ENCODE measurements around the gene NUCB2. TPM values are rescaled to one million over a fixed set of nuclear protein-coding genes. Genes with fewer than 3 reads are reported as not detected.
A peak's percentile ranks its signal among the peaks of the same experiment; 100 is the strongest.

Gene NUCB2
- polyA plus RNA-seq, 1 donor, result 40.4 TPM

DNA sequence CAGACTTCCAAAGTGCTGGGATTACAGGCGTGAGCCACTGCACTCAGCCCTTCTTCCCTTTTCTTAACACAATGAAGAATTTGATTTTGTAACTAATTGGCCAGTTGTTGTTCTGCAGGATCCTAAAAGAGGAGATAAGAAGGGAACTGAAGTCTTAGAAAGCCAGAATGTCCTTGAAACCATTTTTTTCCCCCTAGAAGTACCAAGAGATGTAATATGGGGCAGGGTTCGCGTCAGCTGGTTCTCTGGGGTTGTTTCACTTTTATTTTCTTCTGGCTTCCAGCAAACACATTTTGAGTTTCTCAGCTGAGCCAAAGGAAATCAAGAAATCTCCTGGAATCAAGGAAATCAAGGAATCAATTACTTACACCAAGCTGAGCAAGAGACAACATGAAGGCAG is 7.6 kb upstream of the NUCB2 start:
- no peak for DNase-seq

DNA sequence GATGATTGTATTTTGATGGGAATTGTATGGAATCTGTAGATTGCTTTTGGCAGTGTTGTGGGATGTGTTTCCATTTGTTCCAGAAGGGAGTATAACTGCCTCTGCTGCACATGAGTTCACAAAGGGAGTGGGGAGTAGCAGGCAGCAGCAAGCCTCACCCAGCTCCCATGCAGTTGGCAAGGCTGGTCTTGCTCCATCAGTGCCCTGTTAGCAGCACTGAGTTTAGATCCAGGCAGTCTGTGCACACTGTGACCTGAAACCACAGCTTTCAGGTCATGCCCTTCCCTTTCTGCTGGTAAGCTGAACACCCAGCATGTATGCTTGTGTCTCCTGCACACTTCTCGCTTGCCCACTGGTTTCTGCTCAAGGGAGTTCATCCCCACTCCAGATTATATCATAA is 3.7 kb upstream of the NUCB2 start:
- no peak for DNase-seq

DNA sequence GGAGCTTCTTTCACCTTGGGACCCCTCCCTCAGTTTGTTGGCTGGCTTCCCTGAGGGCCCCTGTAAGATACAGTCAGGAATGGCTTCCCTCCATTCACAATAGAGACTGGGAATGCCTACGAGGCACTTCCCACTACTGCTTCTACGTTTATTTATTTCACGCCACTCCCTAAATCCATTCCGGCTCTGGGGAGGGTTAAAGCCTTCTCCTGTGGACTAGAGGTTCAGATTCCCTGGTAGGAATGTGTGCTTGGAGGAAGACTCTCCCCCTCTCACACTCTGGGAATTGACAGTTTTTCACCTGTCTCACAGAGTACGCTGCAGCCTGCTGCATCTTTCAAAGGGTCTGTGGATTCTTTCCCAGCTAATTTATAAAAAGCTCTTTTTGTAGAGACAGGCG is 3.3 kb upstream of the NUCB2 start:
- DNase-seq, result no peak

DNA sequence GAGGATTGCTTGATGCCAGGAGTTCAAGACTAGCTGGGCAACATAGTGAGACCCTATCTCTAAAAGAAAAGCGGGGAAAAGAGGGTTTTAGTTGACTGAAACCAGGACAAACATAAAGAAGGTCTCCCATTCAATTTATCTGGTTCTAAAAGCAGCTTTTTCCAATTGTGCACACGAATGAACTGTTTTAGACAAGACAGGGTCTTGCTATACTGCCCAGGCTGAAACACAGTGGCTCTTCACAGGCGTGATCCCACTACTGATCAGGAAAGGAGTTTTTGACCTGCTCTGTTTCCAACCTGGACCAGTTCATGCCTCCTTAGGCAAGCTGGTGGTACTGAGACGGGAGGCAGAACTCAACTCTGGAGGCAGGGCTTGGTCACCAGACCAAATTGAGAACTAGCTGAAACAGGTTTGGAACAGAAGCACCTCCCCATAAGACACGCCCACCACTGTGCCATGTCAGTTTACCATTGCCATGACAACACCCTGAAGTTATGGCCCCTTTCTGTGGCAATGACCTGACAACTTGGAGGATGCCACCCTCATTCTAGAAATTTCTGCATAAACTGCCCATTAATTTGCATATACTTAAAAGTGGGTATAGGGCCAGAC is 2.8 kb upstream of the NUCB2 start:
- DNase-seq, result no peak

DNA sequence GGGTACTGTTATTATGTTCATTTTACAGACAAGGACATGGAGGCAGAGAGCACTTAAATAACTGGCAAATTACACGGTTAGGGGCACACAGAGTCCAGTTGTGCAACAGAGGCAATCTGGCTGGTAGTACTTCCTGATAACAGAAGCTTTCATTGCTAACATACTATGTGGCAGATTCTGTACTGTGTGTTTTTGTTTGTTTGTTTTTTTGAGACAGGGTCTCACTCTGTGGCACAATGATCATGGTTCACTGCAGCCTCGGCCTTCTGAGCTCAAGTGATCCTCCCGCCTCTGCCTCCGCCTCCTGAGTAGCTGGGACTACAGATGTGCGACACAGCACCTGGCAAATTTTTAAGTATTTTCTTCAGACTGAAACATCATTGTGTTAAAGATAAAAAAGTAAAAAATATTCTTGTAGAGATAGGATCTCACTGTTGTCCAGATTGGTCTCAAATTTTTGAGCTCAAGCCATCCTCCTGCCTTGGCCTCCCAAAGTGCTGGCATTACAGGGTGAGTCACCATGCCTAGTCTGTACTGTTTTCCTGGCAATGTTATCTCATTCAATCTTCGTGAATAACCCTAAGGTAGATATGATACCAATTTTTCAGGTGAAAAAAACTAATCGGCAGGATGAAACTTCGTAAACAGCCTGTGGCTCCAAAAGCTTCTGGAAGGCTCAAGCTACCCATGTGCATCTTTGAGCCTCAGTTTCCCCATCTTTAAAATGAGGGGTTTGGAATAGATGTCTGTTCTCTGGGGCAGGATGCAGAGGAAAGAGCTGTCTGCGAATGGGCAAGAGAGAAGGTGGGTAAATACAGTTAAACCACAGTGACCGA is 921 bp upstream of the NUCB2 start:
- DNase-seq, result no peak

DNA sequence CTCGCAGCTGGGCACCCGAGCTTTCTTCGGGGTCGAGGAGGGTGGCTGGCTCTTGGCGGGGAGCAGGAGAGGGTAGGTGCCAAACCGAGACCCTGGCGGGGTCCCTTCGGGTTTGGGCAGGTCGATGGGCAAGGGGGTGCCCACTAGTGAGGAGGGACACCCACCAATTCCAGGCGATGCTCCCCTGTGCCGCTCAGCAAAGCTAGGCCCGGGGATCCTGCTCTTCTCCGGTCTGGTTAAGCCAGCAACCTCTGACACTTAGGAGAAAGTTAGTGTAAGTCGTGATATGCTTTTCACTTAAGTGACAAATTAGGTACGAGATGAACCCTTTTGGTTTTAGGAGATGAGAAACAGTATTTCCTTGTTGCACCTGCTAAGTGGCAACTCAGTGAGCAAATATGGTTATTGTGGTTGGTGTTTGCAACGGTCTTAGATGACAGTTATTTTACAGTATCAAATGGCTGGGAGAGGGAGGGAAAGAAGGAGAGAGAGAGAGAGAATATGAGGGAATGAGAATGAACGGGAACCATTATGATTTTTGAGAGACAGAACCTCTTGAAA is 565 bp downstream of the NUCB2 start:
- DNase-seq, result peak; percentile 35

DNA sequence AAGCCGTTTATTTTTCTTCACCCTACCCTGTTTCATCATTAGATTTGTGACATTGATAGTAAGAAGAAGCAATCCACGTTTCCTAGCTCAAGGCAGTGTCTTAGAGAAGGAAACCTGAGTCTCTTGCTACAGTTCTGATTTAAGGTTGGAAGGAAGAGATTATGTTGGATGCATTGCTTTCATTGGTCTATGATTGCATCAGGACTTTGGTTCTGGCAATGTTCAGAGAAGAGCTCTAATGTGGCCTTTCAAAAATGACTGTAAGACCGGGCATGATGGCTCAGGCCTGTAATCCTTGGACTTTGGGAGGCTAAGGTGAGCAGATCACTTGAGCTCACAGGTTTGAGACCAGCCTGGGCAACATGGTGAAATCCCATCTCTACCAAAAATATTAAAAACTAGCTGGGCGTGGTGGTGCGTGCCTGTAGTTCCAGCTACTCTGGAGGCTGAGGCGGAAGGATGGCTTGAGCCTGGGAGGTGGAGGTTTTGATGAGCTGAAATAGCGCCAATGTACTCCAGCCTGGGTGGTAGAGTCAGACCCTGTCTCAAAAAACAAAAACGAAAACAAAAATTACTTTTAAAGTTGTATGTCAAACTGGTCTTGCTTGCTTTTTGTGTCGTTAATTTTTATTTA is 4.1 kb downstream of the NUCB2 start:
- DNase-seq, result no peak

DNA sequence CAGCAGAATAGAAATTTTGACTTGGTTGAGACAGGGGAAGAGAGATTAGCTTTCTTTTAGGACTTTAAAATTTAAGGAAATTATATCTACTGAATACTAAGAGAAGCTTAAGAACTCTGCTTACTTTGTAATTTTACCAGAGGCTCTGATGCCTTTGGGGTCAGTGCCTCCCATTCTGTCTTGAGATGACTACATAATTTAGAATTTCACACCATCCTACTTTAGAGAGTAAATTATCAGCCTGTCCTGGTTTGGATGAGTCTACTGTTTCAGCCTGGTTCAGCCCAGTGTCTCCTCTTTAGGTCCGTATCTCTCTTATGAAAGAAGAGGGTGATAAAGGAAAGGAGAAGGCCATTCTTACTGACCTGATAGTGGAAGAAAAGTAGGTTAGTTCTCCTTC is 9.8 kb downstream of the NUCB2 start:
- DNase-seq, result no peak

DNA sequence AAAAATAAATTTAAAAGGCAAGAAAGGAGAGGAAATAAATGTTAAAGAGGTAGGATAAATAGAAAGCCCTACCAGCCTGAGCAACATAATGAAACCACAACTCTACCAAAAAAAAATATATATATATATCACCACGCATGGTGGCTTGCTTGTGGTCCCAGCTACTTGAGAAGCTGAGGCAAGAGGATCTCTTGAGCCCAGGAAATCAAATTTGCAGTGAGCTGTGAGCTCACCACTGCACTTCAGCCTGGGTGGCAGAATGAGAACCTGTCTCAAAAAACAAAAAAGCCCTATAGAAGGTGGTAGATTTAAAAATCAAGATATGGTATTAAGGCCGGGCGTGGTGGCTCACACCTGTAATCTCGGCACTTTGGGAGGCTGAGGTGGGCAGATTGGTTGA is 10.5 kb downstream of the NUCB2 start:
- DNase-seq, result no peak

DNA sequence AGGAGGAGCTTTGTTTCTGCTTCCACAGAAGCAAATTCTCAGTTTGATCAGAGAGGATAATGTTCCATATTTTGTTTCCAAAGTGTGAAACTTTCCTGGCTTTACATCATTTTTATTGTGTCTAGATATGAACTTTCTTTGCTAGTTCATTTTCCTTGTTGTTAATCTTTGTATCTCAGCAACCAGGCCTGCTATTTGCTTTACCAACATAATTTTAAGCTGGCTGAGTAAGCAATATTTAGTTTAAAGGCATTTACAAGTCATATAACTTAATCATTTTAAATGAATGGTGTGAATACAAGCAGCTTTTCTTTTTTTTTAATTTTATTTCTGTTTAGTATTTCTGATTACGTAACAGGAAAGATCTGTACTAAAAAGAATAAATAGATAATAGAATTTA is 15.2 kb downstream of the NUCB2 start:
- no peak for DNase-seq

DNA sequence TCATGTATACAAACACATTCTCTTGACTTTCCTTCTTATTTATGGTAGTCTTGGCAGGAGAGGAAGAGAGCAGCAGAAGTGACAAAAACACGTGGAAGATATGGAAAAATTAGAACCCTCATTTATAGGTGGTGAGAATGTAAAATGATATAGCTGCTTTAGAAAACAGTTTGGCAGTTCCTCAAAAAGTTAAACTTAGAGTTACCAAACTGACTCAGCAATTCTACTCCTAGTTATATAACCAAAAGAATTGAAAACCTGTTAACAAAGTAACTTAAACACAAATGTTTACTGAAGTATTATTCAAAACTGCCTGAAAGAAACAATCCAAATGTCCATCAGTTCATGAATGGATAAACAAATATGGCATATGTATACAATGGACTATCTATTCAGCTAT is 16.8 kb downstream of the NUCB2 start:
- DNase-seq, result no peak

DNA sequence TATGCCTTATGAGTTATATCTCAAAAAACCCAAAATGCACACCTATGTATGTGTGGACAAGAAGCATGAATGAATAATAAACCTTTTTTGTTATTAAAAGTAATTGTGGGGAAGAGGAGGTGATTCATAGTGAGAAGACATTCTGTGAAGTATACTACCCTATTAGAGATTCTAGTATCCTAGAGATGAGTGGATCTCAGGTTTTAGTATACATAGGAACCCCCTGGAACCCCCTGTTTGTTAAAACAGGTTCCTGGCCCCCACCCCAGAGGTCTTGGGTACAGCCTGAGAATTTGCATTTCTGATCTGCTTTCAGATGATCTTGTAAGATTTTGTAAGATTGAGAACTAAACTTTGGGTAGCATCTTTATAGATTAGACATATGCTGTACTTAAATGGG is 17.5 kb downstream of the NUCB2 start:
- no peak for DNase-seq

DNA sequence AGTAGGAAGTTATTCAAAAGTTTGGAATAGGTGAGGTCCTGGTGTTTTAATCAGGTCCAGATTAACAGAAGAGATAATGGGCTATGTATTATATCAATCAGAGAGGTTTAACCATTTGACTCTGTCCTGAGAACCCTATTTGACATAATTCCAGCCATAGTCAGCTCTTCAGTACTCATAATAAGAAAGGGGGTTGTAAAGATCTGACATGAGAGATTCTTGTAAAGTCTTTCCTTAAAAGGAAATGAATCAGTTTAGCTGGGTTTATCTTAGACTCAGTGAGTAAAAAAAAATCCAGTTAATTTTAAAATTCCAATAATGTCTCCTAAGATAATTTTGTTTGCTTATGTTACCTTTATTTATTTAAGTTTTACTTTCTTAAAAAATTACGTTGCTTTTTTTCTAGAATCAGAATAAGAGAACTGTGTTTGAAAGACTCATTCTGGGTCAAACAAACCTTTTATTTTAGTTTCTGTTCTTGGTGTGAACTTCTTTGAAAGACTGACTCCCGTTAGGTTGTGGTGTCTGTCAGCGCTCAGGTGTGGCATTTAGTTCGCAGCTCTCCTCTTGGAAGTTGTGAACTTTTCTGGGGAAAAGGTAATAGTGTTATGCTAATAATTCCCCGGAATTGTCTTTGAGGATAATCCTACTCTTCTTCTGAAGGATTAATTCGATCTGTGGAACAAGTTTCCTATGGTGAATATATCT is 20.5 kb downstream of the NUCB2 start:
- no peak for DNase-seq

DNA sequence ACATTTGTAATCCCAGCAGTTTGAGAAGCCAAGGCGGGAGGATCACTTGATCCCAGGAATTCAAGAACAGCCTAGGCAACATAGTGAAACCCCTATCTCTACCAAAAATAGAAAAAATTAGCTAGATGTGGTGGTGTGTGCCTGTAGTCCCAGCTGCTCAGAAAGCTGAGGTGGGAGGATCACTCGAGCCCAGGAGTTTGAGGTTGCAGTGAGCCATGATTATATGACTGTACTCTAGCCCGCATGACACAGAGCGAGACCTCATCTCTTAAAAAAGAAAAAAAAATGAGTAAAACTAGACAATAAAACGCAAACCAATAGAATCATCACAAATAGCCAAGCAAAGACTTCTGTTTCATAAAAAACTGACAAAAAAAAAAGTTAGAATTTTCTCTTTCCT is 21.8 kb downstream of the NUCB2 start:
- no peak for DNase-seq

DNA sequence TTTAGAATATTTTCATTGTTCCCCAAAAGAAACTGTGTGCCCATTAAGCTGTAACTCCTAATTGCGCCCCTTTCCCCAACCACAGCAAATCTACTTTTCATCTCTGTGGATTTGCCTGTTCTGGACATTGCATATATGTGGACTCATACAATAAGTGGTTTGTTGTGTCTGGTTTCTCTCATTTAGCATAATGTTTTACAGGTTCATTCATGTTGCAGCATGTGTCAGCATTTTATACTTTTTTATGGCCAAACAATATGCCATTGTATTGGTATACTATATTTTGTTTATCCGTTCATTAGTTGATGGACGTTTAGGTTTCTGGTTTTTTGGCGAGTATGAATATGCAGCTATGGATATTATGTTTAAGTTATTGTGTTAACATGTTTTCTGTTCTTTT is 23.8 kb downstream of the NUCB2 start:
- no peak for DNase-seq

DNA sequence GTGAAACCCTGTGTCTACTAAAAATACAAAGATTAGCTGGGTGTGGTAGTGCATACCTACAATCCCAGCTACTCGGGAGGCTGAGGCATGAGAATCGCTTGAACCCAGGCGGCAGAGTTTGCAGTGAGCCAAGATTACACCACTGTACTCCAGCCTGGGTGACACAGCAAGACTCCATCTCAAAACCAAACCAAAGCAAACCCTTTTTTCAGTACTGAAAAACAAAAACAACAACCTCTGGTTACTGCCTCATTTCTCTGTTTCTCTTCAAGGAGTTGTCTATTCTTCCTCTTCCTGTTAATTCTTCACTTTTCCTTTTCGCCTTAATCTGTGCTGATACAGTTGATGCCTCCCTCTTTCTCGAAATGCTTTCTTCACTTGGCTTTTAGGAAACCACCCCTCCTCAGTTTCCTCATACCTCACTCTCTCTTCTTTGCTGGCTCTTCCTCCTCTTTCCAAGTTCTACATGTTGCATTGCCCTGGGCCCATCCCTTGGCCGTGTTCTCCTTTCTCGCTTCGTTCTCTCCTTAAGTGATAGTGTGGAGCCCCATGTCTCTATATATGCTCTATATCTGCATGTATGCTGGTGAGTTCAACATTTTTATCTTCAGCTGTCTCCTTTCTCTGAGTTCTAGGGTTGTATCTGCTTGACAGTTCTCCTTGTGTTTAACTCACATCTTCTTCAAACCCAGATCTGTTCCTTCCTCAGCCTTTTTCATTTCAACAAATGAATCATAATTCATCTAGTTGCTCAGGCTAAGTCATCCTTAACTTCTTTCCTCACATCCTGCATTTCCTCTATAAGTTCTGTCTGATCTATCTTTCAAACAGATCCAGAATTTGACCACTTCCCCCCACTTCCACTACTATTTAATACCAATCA is 37.1 kb downstream of the NUCB2 start:
- DNase-seq, result no peak

DNA sequence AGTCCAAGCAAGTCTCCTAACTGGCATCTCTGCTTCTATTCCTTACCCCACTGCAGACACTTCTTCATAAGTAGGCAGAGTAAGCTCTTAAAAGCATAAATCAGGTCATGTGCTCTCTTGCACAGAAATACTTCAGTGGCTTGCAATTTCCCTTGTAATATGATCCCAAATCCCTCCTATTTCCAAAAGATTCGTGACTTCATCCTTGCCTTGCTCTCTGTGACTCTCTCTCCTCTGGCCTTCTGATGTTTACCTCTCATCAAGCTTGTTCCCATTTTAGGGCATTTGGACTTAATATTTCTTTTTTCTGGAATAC is 37.7 kb downstream of the NUCB2 start:
- DNase-seq, result no peak

DNA sequence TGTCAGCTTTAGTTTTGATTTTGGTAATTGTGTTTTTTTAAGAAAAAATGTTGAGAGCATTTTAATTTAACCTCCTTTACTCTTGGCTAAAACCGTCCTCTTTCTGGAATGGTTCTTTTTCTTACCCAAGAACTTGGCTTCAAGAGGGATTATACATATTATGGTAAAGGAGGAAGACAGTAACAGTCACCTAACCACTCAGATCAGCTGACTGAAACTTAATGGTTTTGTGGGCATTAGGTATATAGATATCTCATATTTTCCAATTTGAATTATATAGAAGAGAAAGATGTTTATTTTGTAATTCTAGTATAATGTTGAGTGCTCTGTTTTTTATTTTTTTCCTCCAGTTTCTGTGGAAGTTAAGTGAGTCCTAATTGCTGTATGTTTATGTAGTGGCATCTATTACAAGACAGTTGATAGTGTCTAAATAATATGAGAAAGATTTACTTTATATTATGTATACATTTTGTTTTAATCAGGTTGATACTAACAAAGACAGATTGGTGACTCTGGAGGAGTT is 38.4 kb downstream of the NUCB2 start:
- no peak for DNase-seq

DNA sequence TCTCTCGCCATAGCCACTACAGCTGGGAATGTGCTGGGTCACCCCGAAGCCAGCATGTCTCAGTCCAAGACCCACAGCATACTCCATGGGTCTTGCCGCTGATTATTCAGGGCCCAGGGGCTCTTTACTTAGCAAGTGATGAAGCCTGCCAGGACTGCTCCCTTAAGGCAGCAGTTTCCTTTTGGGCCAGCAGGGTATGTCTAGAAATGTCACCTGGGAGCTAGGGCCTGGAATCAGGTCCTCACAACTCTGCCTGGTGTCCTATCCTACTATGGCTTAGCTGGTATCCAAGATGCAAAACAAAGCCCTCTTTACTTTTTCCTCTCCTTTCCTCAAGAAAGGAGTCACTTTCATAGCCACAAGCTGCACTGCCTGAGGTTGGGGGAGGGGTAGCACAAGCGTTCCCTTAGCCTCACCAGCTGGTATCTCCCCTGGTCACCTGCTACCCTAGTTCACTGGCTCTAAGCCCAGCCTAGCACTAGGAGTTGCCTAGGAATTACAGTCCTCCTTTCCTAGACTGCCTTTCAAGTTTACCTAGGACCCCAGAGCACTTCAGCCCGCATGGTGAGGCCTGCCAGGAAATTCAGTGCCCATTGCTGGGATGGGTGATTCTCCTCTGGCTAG is 52.4 kb downstream of the NUCB2 start:
- DNase-seq, result no peak

DNA sequence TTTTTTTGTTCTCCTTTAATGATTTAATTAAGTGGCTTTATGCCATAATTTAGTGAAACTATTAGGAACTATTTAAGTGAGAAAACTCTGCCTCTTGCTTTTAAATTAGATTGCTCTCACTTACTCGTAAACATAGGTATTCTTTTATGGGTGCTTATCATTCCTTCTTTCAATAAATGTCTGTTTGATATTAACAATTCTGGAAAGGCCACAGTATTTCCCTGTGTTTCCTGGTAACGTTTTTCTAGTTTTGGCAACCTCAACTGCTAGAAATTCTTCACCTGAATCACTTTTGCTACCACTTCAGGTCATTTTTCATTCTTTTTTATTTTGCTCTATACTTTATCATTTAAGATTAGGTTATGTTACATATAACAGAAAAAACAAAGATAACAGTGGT is 55.1 kb downstream of the NUCB2 start:
- DNase-seq, result no peak

DNA sequence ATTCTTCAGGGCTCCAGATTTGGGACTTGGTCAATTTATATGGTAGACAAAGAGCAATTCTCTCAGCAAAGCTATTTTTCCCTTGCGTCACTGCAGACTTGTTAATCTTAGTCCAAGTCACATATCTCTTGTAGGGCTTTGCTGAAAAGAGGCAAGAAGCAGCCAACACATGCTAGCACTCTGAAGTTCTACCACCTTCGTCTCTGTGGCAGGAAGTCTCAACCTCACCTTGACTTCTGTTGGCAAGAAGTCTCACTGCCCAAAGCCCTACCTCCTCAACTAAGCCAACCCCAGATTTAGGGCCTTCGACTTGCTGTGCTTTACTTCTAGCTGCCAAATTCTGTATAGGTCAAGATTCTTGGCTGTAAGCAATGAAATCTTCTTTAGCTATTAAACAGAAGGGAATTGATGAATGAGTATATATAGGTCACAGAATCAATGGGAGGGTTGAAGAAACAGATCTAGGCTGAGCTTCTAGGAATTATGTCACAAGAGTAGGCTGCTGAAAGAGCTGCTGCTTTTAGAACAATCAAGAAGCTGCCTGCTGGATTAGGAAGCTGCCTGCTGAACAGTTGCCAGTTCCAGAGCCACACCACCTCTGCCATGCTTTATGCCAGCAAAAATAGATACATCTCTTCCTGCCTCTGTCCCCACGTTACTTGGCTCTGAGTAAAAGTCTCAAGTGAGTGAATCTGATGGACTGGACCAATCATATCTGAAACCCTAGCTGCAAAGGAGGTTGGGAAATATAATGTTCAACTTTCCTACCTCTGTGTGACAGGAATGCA is 57.5 kb downstream of the NUCB2 start:
- DNase-seq, result no peak

Data from hindlimb muscle (tissue), 1 donor.